GM04504 (cell line): ENCODE measurements around the gene NID1.
"Not testable (repeated sequence)": the region's sequence is repeated elsewhere in the genome, so short reads cannot be mapped to it uniquely, and the experiment has no call there.

Source experiments
- DNase-seq: peaks from one replicate; pipeline ENCODE4 v3.0.0-alpha.2; 2012; ENCODE audit warnings: low read depth

The NID1 gene

GRCh38 chr1:235938709-235939479 is 126.0 kb downstream of the NID1 start:
- no peak for DNase-seq

- no peak for DNase-seq
Measured at GRCh38 chr1:235937123-235937522, 127.8 kb downstream of the NID1 start.

- DNase-seq: no peak
Measured at GRCh38 chr1:235935235-235936225, 129.4 kb downstream of the NID1 start.

- no peak for DNase-seq
Measured at GRCh38 chr1:235933766-235934116, 131.1 kb downstream of the NID1 start.

- DNase-seq: no peak
Measured at GRCh38 chr1:235933017-235933765, 131.7 kb downstream of the NID1 start.

GRCh38 chr1:235932090-235932510 is 132.8 kb downstream of the NID1 start:
- no peak for DNase-seq

- no peak for DNase-seq
Measured at GRCh38 chr1:235931171-235931738, 133.6 kb downstream of the NID1 start.

GRCh38 chr1:235930543-235930942 is 134.3 kb downstream of the NID1 start:
- no peak for DNase-seq

GRCh38 chr1:235929216-235929615 is 135.7 kb downstream of the NID1 start:
- no peak for DNase-seq

GRCh38 chr1:235928197-235928596 is 136.7 kb downstream of the NID1 start:
- DNase-seq: no peak

- not testable (repeated sequence) for DNase-seq
Measured at GRCh38 chr1:235927551-235927950, 137.3 kb downstream of the NID1 start.
